Measurements from ENCODE around the gene ASAP3.

Gene ASAP3

GRCh38 chr1:23444596-23445390 lies 39.2 kb downstream of the ASAP3 start:
- Histone ChIP-seq H3K4me3 (ENCODE audit: low read length) (no peak overlapping the region), H3F3A (ENCODE audit: control insufficient read depth, insufficient read depth) (no peaks in the 10 kb centered on the region), H3K9me3 (ENCODE audit: control insufficient read depth, insufficient read depth, low read length) (no peaks in the 10 kb centered on the region), H3K27ac (ENCODE audit: low read depth, low read length) (no peak overlapping the region), H3K36me3 (ENCODE audit: control insufficient read depth, low read length) (no peaks in the 10 kb centered on the region), H3K79me2 (ENCODE audit: control insufficient read depth, low read length) (no peaks in the 10 kb centered on the region), H3K4me1 (ENCODE audit: control insufficient read depth, low read length) (no peaks in the 10 kb centered on the region), H3K27me3 (ENCODE audit: control insufficient read depth, low read length) (no peaks in the 10 kb centered on the region), H3K4me2 (ENCODE audit: low read length) (no peak overlapping the region), H4K20me1 (ENCODE audit: control insufficient read depth, insufficient read depth, low read depth, low read length) (no peaks in the 10 kb centered on the region), H3K9me2 (replicated peaks; ENCODE audit: control insufficient read depth, low read length) (no peaks in the 10 kb centered on the region)
- TF ChIP-seq EZH2phosphoT487 (IDR thresholded peaks at IDR 0.05; ENCODE audit: borderline replicate concordance, low read length) (no peak), CTCF (IDR thresholded peaks at IDR 0.05; ENCODE audit: low read depth, low read length, poor library complexity, severe bottlenecking) (no peak)

GRCh38 chr1:23444104-23444533 lies 39.9 kb downstream of the ASAP3 start:
- Histone ChIP-seq H3K4me1 (ENCODE audit: control insufficient read depth, low read length) (no peaks in the 10 kb centered on the region), H4K20me1 (ENCODE audit: control insufficient read depth, insufficient read depth, low read depth, low read length) (no peaks in the 10 kb centered on the region), H3K4me2 (ENCODE audit: low read length) (no peak overlapping the region), H3K9me2 (replicated peaks; ENCODE audit: control insufficient read depth, low read length) (no peaks in the 10 kb centered on the region), H3K27me3 (ENCODE audit: control insufficient read depth, low read length) (no peaks in the 10 kb centered on the region), H3K79me2 (ENCODE audit: control insufficient read depth, low read length) (no peaks in the 10 kb centered on the region), H3K27ac (ENCODE audit: low read depth, low read length) (no peak overlapping the region), H3K36me3 (ENCODE audit: control insufficient read depth, low read length) (no peaks in the 10 kb centered on the region), H3K9me3 (ENCODE audit: control insufficient read depth, insufficient read depth, low read length) (no peaks in the 10 kb centered on the region), H3F3A (ENCODE audit: control insufficient read depth, insufficient read depth) (no peaks in the 10 kb centered on the region), H3K4me3 (ENCODE audit: low read length) (no peak overlapping the region)
- TF ChIP-seq CTCF (IDR thresholded peaks at IDR 0.05; ENCODE audit: low read depth, low read length, poor library complexity, severe bottlenecking), result no peak
- TF ChIP-seq EZH2phosphoT487 (IDR thresholded peaks at IDR 0.05; ENCODE audit: borderline replicate concordance, low read length), result no peak

- no peaks in the 10 kb centered on the region for H3K4me1 ChIP-seq (ENCODE audit: control insufficient read depth, low read length)
- no peaks in the 10 kb centered on the region for H3K79me2 ChIP-seq (ENCODE audit: control insufficient read depth, low read length)
- H3K9me2 ChIP-seq (replicated peaks; ENCODE audit: control insufficient read depth, low read length), result no peaks in the 10 kb centered on the region
- no peak for TF ChIP-seq CTCF (IDR thresholded peaks at IDR 0.05; ENCODE audit: low read depth, low read length, poor library complexity, severe bottlenecking)
- TF ChIP-seq EZH2phosphoT487 (IDR thresholded peaks at IDR 0.05; ENCODE audit: borderline replicate concordance, low read length), result no peak
- no peaks in the 10 kb centered on the region for H3F3A ChIP-seq (ENCODE audit: control insufficient read depth, insufficient read depth)
- H3K9me3 ChIP-seq (ENCODE audit: control insufficient read depth, insufficient read depth, low read length), result no peaks in the 10 kb centered on the region
- H3K27ac ChIP-seq (ENCODE audit: low read depth, low read length), result no peak overlapping the region
- H4K20me1 ChIP-seq (ENCODE audit: control insufficient read depth, insufficient read depth, low read depth, low read length), result no peaks in the 10 kb centered on the region
- no peaks in the 10 kb centered on the region for H3K36me3 ChIP-seq (ENCODE audit: control insufficient read depth, low read length)
- H3K4me3 ChIP-seq (ENCODE audit: low read length), result no peak overlapping the region
- no peaks in the 10 kb centered on the region for H3K27me3 ChIP-seq (ENCODE audit: control insufficient read depth, low read length)
- H3K4me2 ChIP-seq (ENCODE audit: low read length), result no peak overlapping the region
Measured at GRCh38 chr1:23442751-23443150, 41.2 kb downstream of the ASAP3 start.
